CD4-positive, CD25-positive, alpha-beta regulatory T cell (primary cell): Measurements from ENCODE around the gene MAPK8. TPM values are rescaled to one million over a fixed set of nuclear protein-coding genes. Genes with fewer than 3 reads are reported as not detected.

Source experiments
- ATAC-seq, 2 donors: fragments of 150-1000 bp; cut with Tn5 transposase; one replicate each; pipeline ENCODE4 v1.10.0; 2021; ENCODE audit warnings: low read depth in 2 of 2, moderate number of reproducible peaks in 2 of 2, moderate library complexity in 1 of 2
- DNase-seq, 3 donors: peaks; one replicate each; pipeline versions ENCODE4 v3.0.0 to v3.0.0-alpha.2; 2012 to 2022; ENCODE audit warnings: mixed read lengths in 1 of 3
- H3K27ac ChIP-seq: one replicate; pipeline ENCODE4 v1.7.0; 2013; ENCODE audit warnings: mild to moderate bottlenecking, low read length; ENCODE audit not compliant: insufficient read depth, poor library complexity, severe bottlenecking
- H3K27me3 ChIP-seq: one replicate; pipeline ENCODE4 v1.7.0; 2013; ENCODE audit warnings: low read length; ENCODE audit not compliant: control insufficient read depth, insufficient read depth
- H3K36me3 ChIP-seq: one replicate; pipeline ENCODE4 v1.7.0; 2013; ENCODE audit warnings: mild to moderate bottlenecking, low read length, moderate library complexity; ENCODE audit not compliant: control insufficient read depth, insufficient read depth
- H3K4me1 ChIP-seq: 2 replicates; pipeline ENCODE4 v1.7.0; 2013; ENCODE audit warnings: mild to moderate bottlenecking, low read length; ENCODE audit not compliant: insufficient read depth, control insufficient read depth, poor library complexity, severe bottlenecking
- H3K4me3 ChIP-seq: one replicate; pipeline ENCODE4 v1.7.0; 2013; ENCODE audit warnings: low read depth, mild to moderate bottlenecking, low read length, moderate library complexity
- H3K9me3 ChIP-seq, 2 experiments: 1 replicate in 1 of 2; 2 replicates in 1 of 2; pipeline ENCODE4 v1.7.0; 2013; ENCODE audit warnings: low read length in 2 of 2, mild to moderate bottlenecking in 1 of 2, moderate library complexity in 1 of 2; ENCODE audit not compliant: control insufficient read depth in 2 of 2
- H3K27ac Mint-ChIP-seq, 3 donors: one replicate each; pipeline ENCODE4 v1.8.0; 2020 to 2022; ENCODE audit warnings: mild to moderate bottlenecking in 3 of 3, mixed read lengths in 3 of 3, moderate library complexity in 2 of 3
- H3K27me3 Mint-ChIP-seq: one replicate; pipeline ENCODE4 v1.8.0; 2022; ENCODE audit warnings: mild to moderate bottlenecking, mixed read lengths
- H3K36me3 Mint-ChIP-seq: one replicate; pipeline ENCODE4 v1.8.0; 2020; ENCODE audit warnings: mixed read lengths
- H3K4me1 Mint-ChIP-seq, 4 donors: one replicate each; pipeline ENCODE4 v1.8.0; 2020 to 2022; ENCODE audit warnings: mixed read lengths in 4 of 4, mild to moderate bottlenecking in 1 of 4
- H3K4me3 Mint-ChIP-seq, 4 donors: one replicate each; pipeline ENCODE4 v1.8.0; 2020 to 2022; ENCODE audit warnings: mild to moderate bottlenecking in 4 of 4, mixed read lengths in 4 of 4, moderate library complexity in 3 of 4
- H3K9me3 Mint-ChIP-seq, 7 donors: one replicate each; pipeline ENCODE4 v1.8.0; 2020 to 2022; ENCODE audit warnings: mixed read lengths in 7 of 7, mild to moderate bottlenecking in 3 of 7, moderate library complexity in 2 of 7
- polyA plus RNA-seq, 4 donors: library from polyadenylated mRNA; unstranded; fragments of 300-500 nt; fragmentation: Illumina TruSeq; gene quantifications; one replicate each; pipeline ENCODE4 v1.2.3, GENCODE V29; 2021
- total RNA-seq: library from RNA; stranded (reverse); gene quantifications from one replicate; pipeline ENCODE4 v1.2.3, GENCODE V29; 2022

MAPK8 gene
- total and polyA plus RNA-seq, 5 donors from 2014 or later, result 19.8 to 34.5 (median 22.9) TPM

GRCh38 chr10:48461623-48462481 is 155.4 kb downstream of the MAPK8 start:
- no peak overlapping the region for H3K4me3 ChIP-seq
- no peaks in the 10 kb centered on the region for H3K9me3 Mint-ChIP-seq
- no peak for ATAC-seq

GRCh38 chr10:48462482-48463020 is 156.1 kb downstream of the MAPK8 start:
- Mint-ChIP-seq H3K4me1 (no peaks in the 10 kb centered on the region), H3K9me3 (no peaks in the 10 kb centered on the region), H3K4me3 (no peak overlapping the region), H3K27me3 (no peaks in the 10 kb centered on the region), H3K27ac (no peak overlapping the region), H3K36me3 (no peaks in the 10 kb centered on the region)
- H3K27ac ChIP-seq, result no peak overlapping the region
- no peaks in the 10 kb centered on the region for H3K27me3 ChIP-seq
- no peaks in the 10 kb centered on the region for H3K4me1 ChIP-seq
- ATAC-seq (no peak), DNase-seq (no peak)
- H3K4me3 ChIP-seq, result no peak overlapping the region
- H3K36me3 ChIP-seq, result no peaks in the 10 kb centered on the region
- H3K9me3 ChIP-seq, result no peaks in the 10 kb centered on the region

More at GRCh38 chr10:48461623-48462481, 155.4 kb downstream of the MAPK8 start:
- H3K36me3 Mint-ChIP-seq, result no peaks in the 10 kb centered on the region
- Histone ChIP-seq H3K9me3 (no peaks in the 10 kb centered on the region), H3K27me3 (no peaks in the 10 kb centered on the region), H3K36me3 (no peaks in the 10 kb centered on the region), H3K27ac (no peak overlapping the region), H3K4me1 (no peaks in the 10 kb centered on the region)
- H3K4me3 Mint-ChIP-seq, result no peak overlapping the region
- no peaks in the 10 kb centered on the region for H3K4me1 Mint-ChIP-seq
- no peak overlapping the region for H3K27ac Mint-ChIP-seq
- no peaks in the 10 kb centered on the region for H3K27me3 Mint-ChIP-seq
- DNase-seq, result no peak

GRCh38 chr10:48463318-48464003 is 157.0 kb downstream of the MAPK8 start:
- no peaks in the 10 kb centered on the region for H3K36me3 Mint-ChIP-seq
- H3K27ac Mint-ChIP-seq, result no peak overlapping the region
- Histone ChIP-seq H3K4me1 (no peaks in the 10 kb centered on the region), H3K9me3 (no peaks in the 10 kb centered on the region), H3K27ac (no peak overlapping the region), H3K36me3 (no peaks in the 10 kb centered on the region), H3K27me3 (no peaks in the 10 kb centered on the region), H3K4me3 (no peak overlapping the region)
- H3K4me3 Mint-ChIP-seq, result no peak overlapping the region
- H3K27me3 Mint-ChIP-seq, result no peaks in the 10 kb centered on the region
- DNase-seq (no peak), ATAC-seq (no peak)
- no peaks in the 10 kb centered on the region for H3K4me1 Mint-ChIP-seq
- peaks cover 0 to 1% (median 0%) of the 10 kb centered on the region in 7 donors for H3K9me3 Mint-ChIP-seq

- H3K4me1 ChIP-seq, result no peaks in the 10 kb centered on the region
- ATAC-seq (no peak), DNase-seq (no peak)
- H3K27me3 Mint-ChIP-seq, result no peaks in the 10 kb centered on the region
- no peak overlapping the region for H3K27ac Mint-ChIP-seq
- no peaks in the 10 kb centered on the region for H3K36me3 ChIP-seq
- H3K4me3 Mint-ChIP-seq, result no peak overlapping the region
- H3K27me3 ChIP-seq, result no peaks in the 10 kb centered on the region
- peaks cover 0 to 1% (median 0%) of the 10 kb centered on the region in 7 donors for H3K9me3 Mint-ChIP-seq
- H3K4me1 Mint-ChIP-seq, result no peaks in the 10 kb centered on the region
- no peaks in the 10 kb centered on the region for H3K9me3 ChIP-seq
- no peaks in the 10 kb centered on the region for H3K36me3 Mint-ChIP-seq
- no peak overlapping the region for H3K27ac ChIP-seq
- H3K4me3 ChIP-seq, result no peak overlapping the region
Observed at GRCh38 chr10:48464121-48464870, 157.8 kb downstream of the MAPK8 start.

GRCh38 chr10:48464871-48465736 is 158.6 kb downstream of the MAPK8 start:
- H3K4me3 Mint-ChIP-seq, result no peak overlapping the region

GRCh38 chr10:48465860-48466521 is 159.5 kb downstream of the MAPK8 start:
- Mint-ChIP-seq H3K4me1 (no peaks in the 10 kb centered on the region), H3K36me3 (no peaks in the 10 kb centered on the region), H3K9me3 (peaks cover 0 to 1% (median 0%) of the 10 kb centered on the region in 7 donors), H3K27ac (no peak overlapping the region), H3K27me3 (no peaks in the 10 kb centered on the region), H3K4me3 (no peak overlapping the region)
- H3K27ac ChIP-seq, result no peak overlapping the region
- no peak overlapping the region for H3K4me3 ChIP-seq
- DNase-seq (no peak), ATAC-seq (no peak)
- no peaks in the 10 kb centered on the region for H3K27me3 ChIP-seq
- no peaks in the 10 kb centered on the region for H3K9me3 ChIP-seq
- no peaks in the 10 kb centered on the region for H3K36me3 ChIP-seq
- H3K4me1 ChIP-seq, result no peaks in the 10 kb centered on the region

More at GRCh38 chr10:48464871-48465736, 158.6 kb downstream of the MAPK8 start:
- no peaks in the 10 kb centered on the region for H3K9me3 ChIP-seq
- H3K9me3 Mint-ChIP-seq, result peaks cover 0 to 1% (median 0%) of the 10 kb centered on the region in 7 donors
- no peaks in the 10 kb centered on the region for H3K36me3 ChIP-seq
- H3K27me3 Mint-ChIP-seq, result no peaks in the 10 kb centered on the region
- no peaks in the 10 kb centered on the region for H3K4me1 ChIP-seq
- no peak overlapping the region for H3K27ac Mint-ChIP-seq
- ATAC-seq, result no peak
- no peaks in the 10 kb centered on the region for H3K27me3 ChIP-seq
- H3K36me3 Mint-ChIP-seq, result no peaks in the 10 kb centered on the region
- DNase-seq, result no peak
- no peak overlapping the region for H3K27ac ChIP-seq
- H3K4me1 Mint-ChIP-seq, result no peaks in the 10 kb centered on the region
- H3K4me3 ChIP-seq, result no peak overlapping the region
